ENCODE results near the gene DFFB.
A peak's percentile ranks its signal among the peaks of the same experiment; 100 is the strongest.

The DFFB gene

GRCh38 chr1:3900969-3901529, 43.8 kb downstream of the DFFB start:
- Histone ChIP-seq H3K27me3 (ENCODE audit: control insufficient read depth, insufficient read depth, low read length) (no peaks in the 10 kb centered on the region), H3K4me3 (ENCODE audit: low read depth, low read length) (peak overlapping the region; percentile 87), H3K36me3 (ENCODE audit: control insufficient read depth, insufficient read depth, low read length) (no peaks in the 10 kb centered on the region), H3K9me3 (ENCODE audit: control insufficient read depth, insufficient read depth, low read length) (no peaks in the 10 kb centered on the region), H3K4me1 (ENCODE audit: control insufficient read depth, insufficient read depth, low read length) (peaks cover 3% of the 10 kb centered on the region), H3K9ac (ENCODE audit: low read depth, low read length) (peak overlapping the region; percentile 85)

- Histone ChIP-seq H3K4me3 (ENCODE audit: low read depth, low read length) (no peak overlapping the region), H3K4me1 (ENCODE audit: control insufficient read depth, insufficient read depth, low read length) (peaks cover 3% of the 10 kb centered on the region), H3K36me3 (ENCODE audit: control insufficient read depth, insufficient read depth, low read length) (no peaks in the 10 kb centered on the region), H3K9ac (ENCODE audit: low read depth, low read length) (no peak overlapping the region), H3K27me3 (ENCODE audit: control insufficient read depth, insufficient read depth, low read length) (no peaks in the 10 kb centered on the region), H3K9me3 (ENCODE audit: control insufficient read depth, insufficient read depth, low read length) (no peaks in the 10 kb centered on the region)
Measured at GRCh38 chr1:3902111-3902511, 44.8 kb downstream of the DFFB start.

- no peak overlapping the region for H3K4me3 ChIP-seq (ENCODE audit: low read depth, low read length)
Measured at GRCh38 chr1:3902571-3903091, 45.4 kb downstream of the DFFB start.

GRCh38 chr1:3903141-3904005, 46.1 kb downstream of the DFFB start:
- H3K4me1 ChIP-seq (ENCODE audit: control insufficient read depth, insufficient read depth, low read length), result peaks cover 3% of the 10 kb centered on the region
- no peak overlapping the region for H3K9ac ChIP-seq (ENCODE audit: low read depth, low read length)
- H3K36me3 ChIP-seq (ENCODE audit: control insufficient read depth, insufficient read depth, low read length), result no peaks in the 10 kb centered on the region
- H3K9me3 ChIP-seq (ENCODE audit: control insufficient read depth, insufficient read depth, low read length), result no peaks in the 10 kb centered on the region
- H3K4me3 ChIP-seq (ENCODE audit: low read depth, low read length), result no peak overlapping the region
- H3K27me3 ChIP-seq (ENCODE audit: control insufficient read depth, insufficient read depth, low read length), result no peaks in the 10 kb centered on the region

More at GRCh38 chr1:3902571-3903091, 45.4 kb downstream of the DFFB start:
- Histone ChIP-seq H3K9ac (ENCODE audit: low read depth, low read length) (no peak overlapping the region), H3K9me3 (ENCODE audit: control insufficient read depth, insufficient read depth, low read length) (no peaks in the 10 kb centered on the region), H3K4me1 (ENCODE audit: control insufficient read depth, insufficient read depth, low read length) (peaks cover 3% of the 10 kb centered on the region), H3K27me3 (ENCODE audit: control insufficient read depth, insufficient read depth, low read length) (no peaks in the 10 kb centered on the region), H3K36me3 (ENCODE audit: control insufficient read depth, insufficient read depth, low read length) (no peaks in the 10 kb centered on the region)

- H3K4me1 ChIP-seq (ENCODE audit: control insufficient read depth, insufficient read depth, low read length), result peaks cover 3% of the 10 kb centered on the region
- no peaks in the 10 kb centered on the region for H3K27me3 ChIP-seq (ENCODE audit: control insufficient read depth, insufficient read depth, low read length)
- H3K4me3 ChIP-seq (ENCODE audit: low read depth, low read length), result no peak overlapping the region
- no peaks in the 10 kb centered on the region for H3K9me3 ChIP-seq (ENCODE audit: control insufficient read depth, insufficient read depth, low read length)
- H3K9ac ChIP-seq (ENCODE audit: low read depth, low read length), result no peak overlapping the region
- no peaks in the 10 kb centered on the region for H3K36me3 ChIP-seq (ENCODE audit: control insufficient read depth, insufficient read depth, low read length)
Measured at GRCh38 chr1:3904006-3904842, 46.9 kb downstream of the DFFB start.

- no peaks in the 10 kb centered on the region for H3K27me3 ChIP-seq (ENCODE audit: control insufficient read depth, insufficient read depth, low read length)
Measured at GRCh38 chr1:3904843-3905185, 47.5 kb downstream of the DFFB start.

GRCh38 chr1:3905266-3905952, 48.1 kb downstream of the DFFB start:
- Histone ChIP-seq H3K27me3 (ENCODE audit: control insufficient read depth, insufficient read depth, low read length) (no peaks in the 10 kb centered on the region), H3K9me3 (ENCODE audit: control insufficient read depth, insufficient read depth, low read length) (no peaks in the 10 kb centered on the region), H3K4me3 (ENCODE audit: low read depth, low read length) (no peak overlapping the region), H3K4me1 (ENCODE audit: control insufficient read depth, insufficient read depth, low read length) (peaks cover 3% of the 10 kb centered on the region), H3K9ac (ENCODE audit: low read depth, low read length) (no peak overlapping the region), H3K36me3 (ENCODE audit: control insufficient read depth, insufficient read depth, low read length) (no peaks in the 10 kb centered on the region)

More at GRCh38 chr1:3904843-3905185, 47.5 kb downstream of the DFFB start:
- no peaks in the 10 kb centered on the region for H3K9me3 ChIP-seq (ENCODE audit: control insufficient read depth, insufficient read depth, low read length)
- peaks cover 3% of the 10 kb centered on the region for H3K4me1 ChIP-seq (ENCODE audit: control insufficient read depth, insufficient read depth, low read length)
- no peaks in the 10 kb centered on the region for H3K36me3 ChIP-seq (ENCODE audit: control insufficient read depth, insufficient read depth, low read length)
- no peak overlapping the region for H3K9ac ChIP-seq (ENCODE audit: low read depth, low read length)
- H3K4me3 ChIP-seq (ENCODE audit: low read depth, low read length), result no peak overlapping the region

- H3K4me3 ChIP-seq (ENCODE audit: low read depth, low read length), result no peak overlapping the region
- H3K4me1 ChIP-seq (ENCODE audit: control insufficient read depth, insufficient read depth, low read length), result peaks cover 3% of the 10 kb centered on the region
- no peaks in the 10 kb centered on the region for H3K9me3 ChIP-seq (ENCODE audit: control insufficient read depth, insufficient read depth, low read length)
- no peaks in the 10 kb centered on the region for H3K27me3 ChIP-seq (ENCODE audit: control insufficient read depth, insufficient read depth, low read length)
- H3K9ac ChIP-seq (ENCODE audit: low read depth, low read length), result no peak overlapping the region
- H3K36me3 ChIP-seq (ENCODE audit: control insufficient read depth, insufficient read depth, low read length), result no peaks in the 10 kb centered on the region
Measured at GRCh38 chr1:3905953-3906671, 48.8 kb downstream of the DFFB start.

GRCh38 chr1:3906672-3907020, 49.4 kb downstream of the DFFB start:
- Histone ChIP-seq H3K27me3 (ENCODE audit: control insufficient read depth, insufficient read depth, low read length) (no peaks in the 10 kb centered on the region), H3K9me3 (ENCODE audit: control insufficient read depth, insufficient read depth, low read length) (no peaks in the 10 kb centered on the region), H3K36me3 (ENCODE audit: control insufficient read depth, insufficient read depth, low read length) (no peaks in the 10 kb centered on the region), H3K9ac (ENCODE audit: low read depth, low read length) (no peak overlapping the region), H3K4me1 (ENCODE audit: control insufficient read depth, insufficient read depth, low read length) (peaks cover 5% of the 10 kb centered on the region), H3K4me3 (ENCODE audit: low read depth, low read length) (no peak overlapping the region)

- Histone ChIP-seq H3K36me3 (ENCODE audit: control insufficient read depth, insufficient read depth, low read length) (no peaks in the 10 kb centered on the region), H3K4me3 (ENCODE audit: low read depth, low read length) (no peak overlapping the region), H3K9me3 (ENCODE audit: control insufficient read depth, insufficient read depth, low read length) (no peaks in the 10 kb centered on the region), H3K4me1 (ENCODE audit: control insufficient read depth, insufficient read depth, low read length) (peaks cover 5% of the 10 kb centered on the region), H3K9ac (ENCODE audit: low read depth, low read length) (no peak overlapping the region), H3K27me3 (ENCODE audit: control insufficient read depth, insufficient read depth, low read length) (no peaks in the 10 kb centered on the region)
Measured at GRCh38 chr1:3907031-3907534, 49.8 kb downstream of the DFFB start.

Measured in iPS-15b (cell line).